ENCODE results near the gene BET1. TPM values are rescaled to one million over a fixed set of nuclear protein-coding genes. Genes with fewer than 3 reads are reported as not detected.
"Not testable (repeated sequence)": the region's sequence is repeated elsewhere in the genome, so short reads cannot be mapped to it uniquely, and the experiment has no call there.

The BET1 gene
- total RNA-seq, 1 donor from 2014 or later, result 21.9 TPM

GRCh38 chr7:94029976-94030375 is 25.8 kb upstream of the BET1 start:
- no peaks in the 10 kb centered on the region for H3K4me1 ChIP-seq
- intact Hi-C loops (cut with DNase I), result no loop called here
- no peaks in the 10 kb centered on the region for H3K27me3 ChIP-seq (ENCODE audit: low read depth)
- no peak overlapping the region for H3K27ac ChIP-seq
- no peaks in the 10 kb centered on the region for H3K36me3 ChIP-seq
- TF ChIP-seq CTCF (IDR thresholded peaks at IDR 0.05), result no peak
- DNase-seq, result no peak
- H3K9me3 ChIP-seq, result no peaks in the 10 kb centered on the region
- no peak overlapping the region for H3K4me3 ChIP-seq
- ATAC-seq, result no peak

- ATAC-seq (no peak), DNase-seq (no peak)
- H3K9me3 ChIP-seq, result no peaks in the 10 kb centered on the region
- H3K36me3 ChIP-seq, result no peaks in the 10 kb centered on the region
- TF ChIP-seq CTCF (IDR thresholded peaks at IDR 0.05), result no peak
- H3K27me3 ChIP-seq (ENCODE audit: low read depth), result no peaks in the 10 kb centered on the region
- no peaks in the 10 kb centered on the region for H3K4me1 ChIP-seq
- no peak overlapping the region for H3K4me3 ChIP-seq
- intact Hi-C loops (cut with DNase I), result no loop called here
- H3K27ac ChIP-seq, result no peak overlapping the region
These were observed 24.6 kb upstream of the BET1 start for GRCh38 chr7:94028768-94029167.

- H3K9me3 ChIP-seq; H3K27ac ChIP-seq; H3K27me3 ChIP-seq (ENCODE audit: low read depth); H3K4me3 ChIP-seq; H3K4me1 ChIP-seq; DNase-seq; H3K36me3 ChIP-seq; intact Hi-C loops (cut with DNase I); ATAC-seq: not testable (repeated sequence)
These were observed 22.5 kb upstream of the BET1 start for GRCh38 chr7:94026619-94027018.

- H3K9me3 ChIP-seq, result no peaks in the 10 kb centered on the region
- ATAC-seq, result no peak
- no peaks in the 10 kb centered on the region for H3K4me1 ChIP-seq
- H3K36me3 ChIP-seq, result no peaks in the 10 kb centered on the region
- intact Hi-C loops (cut with DNase I), result no loop called here
- H3K27ac ChIP-seq, result no peak overlapping the region
- no peak for DNase-seq
- TF ChIP-seq CTCF (IDR thresholded peaks at IDR 0.05), result no peak
- H3K4me3 ChIP-seq, result no peak overlapping the region
- H3K27me3 ChIP-seq (ENCODE audit: low read depth), result no peaks in the 10 kb centered on the region
These were observed 18.4 kb upstream of the BET1 start for GRCh38 chr7:94022550-94022949.

- no peak overlapping the region for H3K27ac ChIP-seq
- no peak for TF ChIP-seq CTCF (IDR thresholded peaks at IDR 0.05)
- intact Hi-C loops (cut with DNase I), result no loop called here
- H3K27me3 ChIP-seq (ENCODE audit: low read depth), result no peaks in the 10 kb centered on the region
- no peak for DNase-seq
- no peaks in the 10 kb centered on the region for H3K36me3 ChIP-seq
- no peaks in the 10 kb centered on the region for H3K9me3 ChIP-seq
- H3K4me3 ChIP-seq, result no peak overlapping the region
- ATAC-seq, result no peak
- H3K4me1 ChIP-seq, result no peaks in the 10 kb centered on the region
These were observed 12.6 kb upstream of the BET1 start for GRCh38 chr7:94016786-94017185.

- Histone ChIP-seq H3K4me3 (no peak overlapping the region), H3K36me3 (no peaks in the 10 kb centered on the region), H3K27ac (no peak overlapping the region), H3K9me3 (no peaks in the 10 kb centered on the region), H3K4me1 (no peaks in the 10 kb centered on the region), H3K27me3 (ENCODE audit: low read depth) (no peaks in the 10 kb centered on the region)
- no peak for TF ChIP-seq CTCF (IDR thresholded peaks at IDR 0.05)
- intact Hi-C loops (cut with DNase I), result no loop called here
- DNase-seq (no peak), ATAC-seq (no peak)
These were observed 11.4 kb upstream of the BET1 start for GRCh38 chr7:94015538-94015937.
